IPS DF 6.9 (cell line): ENCODE measurements around the gene CCDC136.

Source experiments
- DNase-seq: peaks from one replicate; pipeline ENCODE4 v3.0.0-alpha.2; 2013; ENCODE audit warnings: low read depth, low spot score
- H3K27ac ChIP-seq: one replicate; pipeline ENCODE4 v1.5.1; 2013; ENCODE audit warnings: low read length, control low read depth
- H3K27me3 ChIP-seq: 2 replicates; pipeline ENCODE4 v1.6.1; 2013; ENCODE audit warnings: mild to moderate bottlenecking, low read length; ENCODE audit not compliant: control insufficient read depth, insufficient read depth
- H3K36me3 ChIP-seq: 2 replicates; pipeline ENCODE4 v1.6.1; 2013; ENCODE audit warnings: low read length; ENCODE audit not compliant: control insufficient read depth, insufficient read depth
- H3K4me1 ChIP-seq: 2 replicates; pipeline ENCODE4 v1.6.1; 2013; ENCODE audit warnings: low read length; ENCODE audit not compliant: control insufficient read depth, insufficient read depth
- H3K4me3 ChIP-seq: 2 replicates; pipeline ENCODE4 v1.5.1; 2013; ENCODE audit warnings: mild to moderate bottlenecking, low read length
- H3K9me3 ChIP-seq: 2 replicates; pipeline ENCODE4 v1.6.1; 2013; ENCODE audit warnings: low read length, inconsistent platforms; ENCODE audit not compliant: control insufficient read depth, insufficient read depth
- WGBS: extraction: QIAGEN DNeasy Blood & Tissue Kit; methylation state at CpG from one replicate; pipeline ENCODE4 v1.1.7; 2013; ENCODE audit warnings: mixed read lengths, missing lambda C conversion rate; ENCODE audit not compliant: insufficient read length, insufficient coverage; 5-methylcytosine and 5-hydroxymethylcytosine counted together

Gene CCDC136

GRCh38 chr7:128757203-128757602 lies 34.6 kb upstream of the CCDC136 start:
- Histone ChIP-seq H3K27me3 (no peaks in the 10 kb centered on the region), H3K4me1 (no peaks in the 10 kb centered on the region), H3K4me3 (no peak overlapping the region), H3K27ac (no peak overlapping the region), H3K36me3 (peaks cover 22% of the 10 kb centered on the region; the same call in 1 of the 2 replicates), H3K9me3 (no peaks in the 10 kb centered on the region)
- no CpG with 5 or more reads among the region's 2 CpGs for WGBS
- DNase-seq, result no peak

GRCh38 chr7:128758553-128758952 lies 33.2 kb upstream of the CCDC136 start:
- H3K27ac ChIP-seq, result no peak overlapping the region
- no peaks in the 10 kb centered on the region for H3K27me3 ChIP-seq
- peaks cover 23% of the 10 kb centered on the region; the same call in 1 of the 2 replicates for H3K36me3 ChIP-seq
- no peak overlapping the region for H3K4me3 ChIP-seq
- no peaks in the 10 kb centered on the region for H3K9me3 ChIP-seq
- no peak for DNase-seq
- no CpG with 5 or more reads among the region's 1 CpG for WGBS
- H3K4me1 ChIP-seq, result no peaks in the 10 kb centered on the region

- H3K4me1 ChIP-seq, result no peaks in the 10 kb centered on the region
- no peak for DNase-seq
- peaks cover 19% of the 10 kb centered on the region; the same call in 1 of the 2 replicates for H3K36me3 ChIP-seq
- H3K27ac ChIP-seq, result no peak overlapping the region
- H3K4me3 ChIP-seq, result no peak overlapping the region
- H3K9me3 ChIP-seq, result no peaks in the 10 kb centered on the region
- no peaks in the 10 kb centered on the region for H3K27me3 ChIP-seq
Measured at GRCh38 chr7:128759242-128759641, 32.5 kb upstream of the CCDC136 start.

- no peaks in the 10 kb centered on the region for H3K4me1 ChIP-seq
- WGBS, result no CpG with 5 or more reads among the region's 3 CpGs
- no peaks in the 10 kb centered on the region for H3K9me3 ChIP-seq
- DNase-seq, result no peak
- H3K4me3 ChIP-seq, result no peak overlapping the region
- peaks cover 12% of the 10 kb centered on the region; the same call in 1 of the 2 replicates for H3K36me3 ChIP-seq
- H3K27me3 ChIP-seq, result no peaks in the 10 kb centered on the region
- no peak overlapping the region for H3K27ac ChIP-seq
Measured at GRCh38 chr7:128763541-128763940, 28.2 kb upstream of the CCDC136 start.

GRCh38 chr7:128767475-128768110 lies 24.2 kb upstream of the CCDC136 start:
- no CpG with 5 or more reads among the region's 6 CpGs for WGBS
- Histone ChIP-seq H3K36me3 (peaks cover 2% of the 10 kb centered on the region; the same call in 1 of the 2 replicates), H3K27me3 (no peaks in the 10 kb centered on the region), H3K4me3 (no peak overlapping the region), H3K9me3 (no peaks in the 10 kb centered on the region), H3K27ac (no peak overlapping the region), H3K4me1 (no peaks in the 10 kb centered on the region)
- no peak for DNase-seq

GRCh38 chr7:128770233-128770632 lies 21.5 kb upstream of the CCDC136 start:
- no peaks in the 10 kb centered on the region for H3K27me3 ChIP-seq
- H3K9me3 ChIP-seq, result no peaks in the 10 kb centered on the region
- no CpG with 5 or more reads among the region's 2 CpGs for WGBS
- no peaks in the 10 kb centered on the region for H3K4me1 ChIP-seq
- no peak overlapping the region for H3K27ac ChIP-seq
- H3K4me3 ChIP-seq, result no peak overlapping the region
- no peaks in the 10 kb centered on the region; the same call in 1 of the 2 replicates for H3K36me3 ChIP-seq
- DNase-seq, result no peak

- Histone ChIP-seq H3K4me3 (no peak overlapping the region), H3K36me3 (no peaks in the 10 kb centered on the region; the same call in 1 of the 2 replicates), H3K27ac (no peak overlapping the region), H3K4me1 (no peaks in the 10 kb centered on the region), H3K9me3 (no peaks in the 10 kb centered on the region), H3K27me3 (no peaks in the 10 kb centered on the region)
- no peak for DNase-seq
- no CpG with 5 or more reads among the region's 12 CpGs for WGBS
Measured at GRCh38 chr7:128773604-128774003, 18.2 kb upstream of the CCDC136 start.

- DNase-seq, result no peak
- no CpG with 5 or more reads among the region's 13 CpGs for WGBS
Measured at GRCh38 chr7:128774029-128774689, 17.6 kb upstream of the CCDC136 start.

GRCh38 chr7:128774921-128775320 lies 16.8 kb upstream of the CCDC136 start:
- Histone ChIP-seq H3K9me3 (no peaks in the 10 kb centered on the region), H3K27ac (no peak overlapping the region), H3K27me3 (no peaks in the 10 kb centered on the region), H3K4me3 (no peak overlapping the region), H3K4me1 (no peaks in the 10 kb centered on the region), H3K36me3 (no peaks in the 10 kb centered on the region)
- DNase-seq, result no peak
- no CpG with 5 or more reads among the region's 7 CpGs for WGBS

More at GRCh38 chr7:128774029-128774689, 17.6 kb upstream of the CCDC136 start:
- Histone ChIP-seq H3K4me3 (no peak overlapping the region), H3K27ac (no peak overlapping the region), H3K9me3 (no peaks in the 10 kb centered on the region), H3K36me3 (no peaks in the 10 kb centered on the region; the same call in 1 of the 2 replicates), H3K4me1 (no peaks in the 10 kb centered on the region), H3K27me3 (no peaks in the 10 kb centered on the region)

- Histone ChIP-seq H3K4me1 (no peaks in the 10 kb centered on the region), H3K36me3 (no peaks in the 10 kb centered on the region), H3K4me3 (no peak within 1 kb of the TSS), H3K27me3 (no peaks in the 10 kb centered on the region), H3K27ac (no peak within 1 kb of the TSS), H3K9me3 (no peaks in the 10 kb centered on the region)
- no peak for DNase-seq
- no CpG with 5 or more reads among the region's 4 CpGs for WGBS
Measured at GRCh38 chr7:128775744-128776474, 15.9 kb upstream of the CCDC136 start, which contains the start of gene OPN1SW. TSS of gene OPN1SW (minus strand) at chr7:128775794. CDS start at chr7:128775781, 13 bp downstream.
